K562 (cell line): ENCODE results near the gene FBXO33. TPM values are rescaled to one million over a fixed set of nuclear protein-coding genes. Genes with fewer than 3 reads are reported as not detected.

ENCODE experiments used
- ATAC-seq: fragments of 200-7000 bp; cut with Tn5 transposase; 3 replicates; pipeline ENCODE4 v1.9.1; 2020; ENCODE audit warnings: moderate library complexity
- BruUV-seq: library from RNA; stranded (reverse); fragments of 400-500 nt; replicated peaks from 2 replicates; lab custom pipeline; 2021; lab: Mats Ljungman, UMichigan
- CTCF ChIA-PET: fragments of 300-600 bp; formaldehyde crosslinking; extraction: SDS; loops from one replicate; lab custom pipeline; 2021; ENCODE audit warnings: low intra/inter-chr PET ratio; lab: Yijun Ruan, JAX
- POLR2A ChIA-PET: fragments of 300-600, 350-650 bp; sonication (Branson Sonifier 250); formaldehyde crosslinking; extraction: SDS; loops from one replicate; lab custom pipeline; 2021; ENCODE audit warnings: antibody characterized with exemption, inconsistent platforms; lab: Yijun Ruan, JAX
- DNase-seq, 4 experiments: peaks; one replicate each; pipeline versions ENCODE4 v3.0.0 to v3.0.0-alpha.2; 2011 to 2018; ENCODE audit warnings: low spot score in 3 of 4, mixed read lengths in 3 of 4; ENCODE audit errors: extremely low read depth in 1 of 4
- FAIRE-seq: peaks from 2 replicates; lab custom pipeline; 2011; peaks lifted over from hg19 to GRCh38; lab: Jason Lieb, UNC
- H2AFZ ChIP-seq: 2 replicates; pipeline ENCODE4 v1.6.0; 2011; ENCODE audit warnings: low read depth, low read length, control low read depth, inconsistent platforms
- H3K27ac ChIP-seq: fragments of 200-600 bp; 3 replicates; pipeline ENCODE4 v1.8.0; 2011; ENCODE audit warnings: low read depth, mild to moderate bottlenecking, control low read depth, inconsistent platforms, low read length, moderate library complexity, mixed read lengths; ENCODE audit errors: extremely low read depth
- H3K27me3 ChIP-seq, 2 experiments: fragments of 300-600 bp in 1 of 2; 2 replicates in 1 of 2; 3 replicates in 1 of 2; pipeline versions ENCODE4 v1.6.0 to v1.8.0; 2011; ENCODE audit warnings: inconsistent platforms in 2 of 2, low read length in 2 of 2, mild to moderate bottlenecking in 1 of 2, mixed read lengths in 1 of 2, moderate library complexity in 1 of 2; ENCODE audit not compliant: control insufficient read depth in 2 of 2, insufficient read depth in 2 of 2
- H3K36me3 ChIP-seq: fragments of 300-600 bp; 3 replicates; pipeline ENCODE4 v1.8.0; 2011; ENCODE audit warnings: mild to moderate bottlenecking, low read length, inconsistent platforms; ENCODE audit not compliant: control insufficient read depth, insufficient read depth
- H3K4me1 ChIP-seq, 2 experiments: fragments of 200-600 bp in 1 of 2; replicated peaks in 1 of 2; 2 replicates in 1 of 2; 3 replicates in 1 of 2; pipeline versions ENCODE4 v1.5.1 to v1.8.0; 2011; ENCODE audit warnings: inconsistent platforms in 2 of 2, low read length in 2 of 2, mild to moderate bottlenecking in 1 of 2, mixed read lengths in 1 of 2, moderate library complexity in 1 of 2; ENCODE audit not compliant: control insufficient read depth in 2 of 2, insufficient read depth in 2 of 2
- H3K4me2 ChIP-seq: 2 replicates; pipeline ENCODE4 v1.6.1; 2011; ENCODE audit warnings: low read length, control low read depth, inconsistent platforms, mixed read lengths; ENCODE audit not compliant: insufficient read depth
- H3K4me3 ChIP-seq: fragments of 200-600 bp; sonication (generic), shearing (Covaris generic); 2 replicates; pipeline ENCODE4 v1.5.1; 2016; ENCODE audit warnings: control low read depth, inconsistent platforms
- H3K79me2 ChIP-seq: fragments of 200-600 bp; 3 replicates; pipeline ENCODE4 v1.8.0; 2011; ENCODE audit warnings: low read length, inconsistent platforms; ENCODE audit not compliant: control insufficient read depth, insufficient read depth
- H3K9ac ChIP-seq, 2 experiments: 2 replicates each; pipeline versions ENCODE4 v1.6.0 to v1.6.1; 2011; ENCODE audit warnings: low read depth in 2 of 2, low read length in 2 of 2, control low read depth in 1 of 2, inconsistent platforms in 1 of 2, mild to moderate bottlenecking in 1 of 2, mixed read lengths in 1 of 2; ENCODE audit not compliant: insufficient read depth in 1 of 2
- H3K9me1 ChIP-seq: one replicate; pipeline ENCODE4 v1.6.0; 2011; ENCODE audit warnings: inconsistent platforms, mild to moderate bottlenecking, low read length, moderate library complexity; ENCODE audit not compliant: control insufficient read depth, insufficient read depth
- H3K9me3 ChIP-seq: replicated peaks from 2 replicates; pipeline ENCODE4 v1.5.1; 2011; ENCODE audit warnings: low read depth, low read length, inconsistent platforms; ENCODE audit not compliant: control insufficient read depth, insufficient read depth
- H4K20me1 ChIP-seq: replicated peaks from 2 replicates; pipeline ENCODE4 v1.6.1; 2011; ENCODE audit warnings: low read length, inconsistent platforms, mixed read lengths; ENCODE audit not compliant: control insufficient read depth, insufficient read depth
- CBFA2T3 ChIP-seq: fragments of 450-650 bp; IDR thresholded peaks from 2 replicates; pipeline ENCODE4 v1.6.1; 2017
- GABPA ChIP-seq: fragments of 200-800 bp; sonication (Bioruptor generic); conservative IDR thresholded peaks from 2 replicates; pipeline ENCODE4 v1.6.1; 2016; ENCODE audit warnings: low read depth, missing genetic modification characterization, missing compliant biosample characterization
- SREBF1 ChIP-seq: fragments of 150-350 bp; IDR thresholded peaks from 2 replicates; pipeline ENCODE4 v1.6.1; 2014; ENCODE audit warnings: antibody characterized with exemption, low read depth, low read length, borderline replicate concordance
- WGBS: fragments of 100-300 bp; shearing (Covaris generic); methylation state at CpG from one replicate; pipeline ENCODE4 v1.1.6; 2016; ENCODE audit warnings: low coverage, mixed read lengths; ENCODE audit not compliant: insufficient coverage; ENCODE audit errors: missing lambda C conversion rate; 5-methylcytosine and 5-hydroxymethylcytosine counted together
- in situ Hi-C: fragments of 300-500 bp; cut with MboI; formaldehyde crosslinking; loops from 4 replicates; pipeline ENCODE4 v1.15.0; 2018; ENCODE audit warnings: inconsistent platforms, mixed read lengths
- intact Hi-C: fragments of 100-400 bp; cut with micrococcal nuclease; formaldehyde crosslinking; loops from 2 replicates; pipeline ENCODE4 v1.14.2; 2022
- polyA plus RNA-seq, 8 experiments: library from polyadenylated mRNA; depleted of rRNA in 4 of 8; stranded (reverse) in 5 of 8; unstranded in 3 of 8; fragments of >200 nt; fragmentation: Nextera tagmentation in 2 of 8; fragmentation: Illumina TruSeq in 1 of 8; extraction: Ambion mirVana in 2 of 8; extraction: Trizol in 1 of 8; gene quantifications; 2 replicates each; pipeline versions ENCODE4 v1.2.1 to v1.2.3, GENCODE V29; 2011 to 2014; ENCODE audit warnings: inconsistent platforms in 1 of 8, missing spikeins in 1 of 8
- total RNA-seq, 7 experiments: library from RNA; depleted of rRNA in 6 of 7; stranded (reverse); fragments of >200 nt in 6 of 7; fragmentation: Illumina TruSeq in 2 of 7; extraction: Trizol in 2 of 7; gene quantifications; 2 replicates each; pipeline versions ENCODE4 v1.2.1 to v1.2.3, GENCODE V29; 2011 to 2021; ENCODE audit warnings: low replicate concordance in 1 of 7
- TF ChIP-seq, protein P1 (sequence below): fragments of 450-650 bp; IDR thresholded peaks from 2 replicates; pipeline ENCODE4 v1.6.1; 2016

The FBXO33 gene
- total and polyA plus RNA-seq, 9 of the 15 experiments (the other 6 are each of a cell fraction or from before 2014, with no cell fraction given) = 1.6 to 7.5 (median 5.0) TPM

DNA sequence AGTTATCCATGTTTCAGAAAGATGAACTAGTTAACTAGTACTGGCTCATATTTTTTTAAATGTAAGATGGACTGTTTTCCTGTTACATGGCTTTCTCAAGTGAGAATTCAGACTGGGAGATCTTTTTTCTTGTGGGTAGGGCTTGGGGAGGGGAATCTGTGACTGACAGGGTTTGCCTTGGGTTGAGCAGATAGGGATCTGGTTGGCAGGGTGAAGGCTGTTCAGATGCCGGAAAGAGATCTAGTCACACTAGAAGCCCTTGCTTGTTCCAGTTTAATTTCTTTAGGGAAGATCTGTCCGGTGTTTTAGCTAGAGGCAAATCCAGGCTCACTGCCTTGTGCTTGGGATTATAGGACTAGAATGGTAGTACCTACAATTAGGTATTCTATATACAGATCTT, 63.2 kb downstream of the FBXO33 start:
- TF ChIP-seq SREBF1 (no peak), CBFA2T3 (no peak), GABPA (no peak)
- TF ChIP-seq, protein P1, sequence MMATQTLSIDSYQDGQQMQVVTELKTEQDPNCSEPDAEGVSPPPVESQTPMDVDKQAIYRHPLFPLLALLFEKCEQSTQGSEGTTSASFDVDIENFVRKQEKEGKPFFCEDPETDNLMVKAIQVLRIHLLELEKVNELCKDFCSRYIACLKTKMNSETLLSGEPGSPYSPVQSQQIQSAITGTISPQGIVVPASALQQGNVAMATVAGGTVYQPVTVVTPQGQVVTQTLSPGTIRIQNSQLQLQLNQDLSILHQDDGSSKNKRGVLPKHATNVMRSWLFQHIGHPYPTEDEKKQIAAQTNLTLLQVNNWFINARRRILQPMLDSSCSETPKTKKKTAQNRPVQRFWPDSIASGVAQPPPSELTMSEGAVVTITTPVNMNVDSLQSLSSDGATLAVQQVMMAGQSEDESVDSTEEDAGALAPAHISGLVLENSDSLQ = peak; percentile 54; the same call in 1 of the 2 replicates
- no peak overlapping the region for H3K9ac ChIP-seq
- H3K36me3 ChIP-seq = no peaks in the 10 kb centered on the region
- 50% methylated on average over 2 of the region's 2 CpGs for WGBS
- intact Hi-C loops = loop anchor here (5.0 kb wide), 1 partner anchor 262 kb away; no protein-coding TSS in a partner anchor
- no peak overlapping the region for H3K4me3 ChIP-seq
- no peak overlapping the region for H2AFZ ChIP-seq
- no peak overlapping the region for H3K27ac ChIP-seq
- ChIA-PET CTCF (interaction anchor here (0.6 to 2.1 kb wide), 3 partner anchors 137 to 1462 kb away, joined by 3 to 11 read pairs (median 9); no protein-coding TSS in a partner anchor), POLR2A (no interaction called here)
- DNase-seq (no peak), FAIRE-seq (no peak), ATAC-seq (no peak)
- no peaks in the 10 kb centered on the region for H4K20me1 ChIP-seq
- H3K79me2 ChIP-seq = no peaks in the 10 kb centered on the region
- in situ Hi-C loops = loop anchor here (10.0 kb wide), 1 partner anchor 254 kb away; the partner anchor contains the start of gene GEMIN2
- BruUV-seq = no TSS peak
- H3K4me2 ChIP-seq = no peak overlapping the region
- no peaks in the 10 kb centered on the region; a peak in 1 of 5 replicates for H3K4me1 ChIP-seq
- no peaks in the 10 kb centered on the region for H3K9me1 ChIP-seq
- no peaks in the 10 kb centered on the region for H3K9me3 ChIP-seq
- no peaks in the 10 kb centered on the region for H3K27me3 ChIP-seq
